ENCODE data around the gene DSTYK. TPM values are rescaled to one million over a fixed set of nuclear protein-coding genes. Genes with fewer than 3 reads are reported as not detected.

DSTYK gene
- total RNA-seq, 1 experiment from 2014 or later, result 11.3 TPM

- Histone ChIP-seq H3K9me3 (ENCODE audit: control insufficient read depth, insufficient read depth, low read depth, low read length) (no peaks in the 10 kb centered on the region), H3K36me3 (ENCODE audit: control insufficient read depth, insufficient read depth, low read length) (peaks cover 7% of the 10 kb centered on the region; the same call in 1 of the 2 replicates), H3K27ac (ENCODE audit: low read length) (peak within 1 kb of the TSS; percentile 98), H3K27me3 (ENCODE audit: control insufficient read depth, insufficient read depth, low read length) (no peaks in the 10 kb centered on the region), H3K4me3 (ENCODE audit: low read depth in 2 of 2, low read length in 2 of 2) (peak within 1 kb of the TSS; percentile 96 to 97), H3K4me1 (ENCODE audit: control insufficient read depth, insufficient read depth, low read length) (peaks cover 14% of the 10 kb centered on the region)
- BruUV-seq (replicated peaks), result no TSS peak
- DNase-seq (ENCODE audit: low read depth, low spot score) (peak; percentile 97), ATAC-seq (peak; percentile 100)
- intact Hi-C loops (cut with micrococcal nuclease; ENCODE audit: unreplicated experiment), result loop anchor here (5.0 to 10.0 kb wide), 2 partner anchors 105 to 133 kb away; partner anchors contain the start of gene TMCC2
- in situ Hi-C loops (cut with HindIII; ENCODE audit: low pct_unique_long_range_greater_than_20kb, low sequenced_read_pairs), result no loop called here
- CTCF ChIA-PET, result interaction anchor here (1.1 to 1.2 kb wide), 2 partner anchors 19 to 60 kb away, joined by 3 to 4 read pairs; no protein-coding TSS in a partner anchor
- TF ChIP-seq CTCF (IDR thresholded peaks at IDR 0.05), result peak; percentile 94
- no peak for TF ChIP-seq SIN3A (IDR thresholded peaks at IDR 0.05; ENCODE audit: borderline replicate concordance, insufficient read depth, low read depth, low read length)
- TF ChIP-seq REST (IDR thresholded peaks at IDR 0.05; ENCODE audit: insufficient read depth in 1 of 2, low read depth in 2 of 2, low read length in 1 of 2), result peak in 1 of 2 experiments; percentile 27; a peak in 1 of 4 replicates
- peak; percentile 89 for TF ChIP-seq POLR2AphosphoS5 (IDR thresholded peaks at IDR 0.05; ENCODE audit: low read depth, low read length)
- peak; percentile 56; the same call in 1 of the 2 replicates for TF ChIP-seq TCF7L2 (IDR thresholded peaks at IDR 0.05; ENCODE audit: low read depth, low read length)
- POLR2A ChIA-PET, result interaction anchor here (0.6 kb wide), 2 partner anchors 33 to 195 kb away, joined by 3 read pairs; no protein-coding TSS in a partner anchor
These were observed 89.6 kb downstream of the DSTYK start, which contains the start of gene RBBP5 for GRCh38 chr1:205121660-205122488. Gene RBBP5, minus strand, starts transcription at chr1:205121978. Its CDS starts 105 bp downstream, at chr1:205121873.

- in situ Hi-C loops (cut with HindIII; ENCODE audit: low pct_unique_long_range_greater_than_20kb, low sequenced_read_pairs), result no loop called here
- no peaks in the 10 kb centered on the region for H3K27me3 ChIP-seq (ENCODE audit: control insufficient read depth, insufficient read depth, low read length)
- intact Hi-C loops (cut with micrococcal nuclease; ENCODE audit: unreplicated experiment), result no loop called here
- H3K27ac ChIP-seq (ENCODE audit: low read length), result no peak overlapping the region
- H3K9me3 ChIP-seq (ENCODE audit: control insufficient read depth, insufficient read depth, low read depth, low read length), result no peaks in the 10 kb centered on the region
- ATAC-seq, result no peak
- POLR2A ChIA-PET, result no interaction called here
- H3K4me3 ChIP-seq (ENCODE audit: low read depth in 2 of 2, low read length in 2 of 2), result no peak overlapping the region
- H3K4me1 ChIP-seq (ENCODE audit: control insufficient read depth, insufficient read depth, low read length), result peaks cover 14% of the 10 kb centered on the region
- CTCF ChIA-PET, result no interaction called here
- no peak for TF ChIP-seq POLR2AphosphoS5 (IDR thresholded peaks at IDR 0.05; ENCODE audit: low read depth, low read length)
- TF ChIP-seq TCF7L2 (IDR thresholded peaks at IDR 0.05; ENCODE audit: low read depth, low read length), result no peak
- no peak for DNase-seq (ENCODE audit: low read depth, low spot score)
- peaks cover 23% of the 10 kb centered on the region for H3K36me3 ChIP-seq (ENCODE audit: control insufficient read depth, insufficient read depth, low read length)
- no TSS peak for BruUV-seq (replicated peaks)
These were observed 92.8 kb downstream of the DSTYK start for GRCh38 chr1:205118752-205119151.
